Left ventricle myocardium inferior (tissue), 1 donor: ENCODE data around the gene SLC43A3. TPM values are rescaled to one million over a fixed set of nuclear protein-coding genes. Genes with fewer than 3 reads are reported as not detected.

ENCODE experiments used
- DNase-seq: peaks from one replicate; pipeline ENCODE4 v3.0.0-alpha.2; 2020
- H3K27ac ChIP-seq: fragments of 200-600 bp; replicated peaks from 2 replicates; pipeline ENCODE4 v1.8.0; 2021
- H3K27me3 ChIP-seq: fragments of 200-600 bp; 2 replicates; pipeline ENCODE4 v1.8.0; 2021; ENCODE audit warnings: low read depth
- H3K36me3 ChIP-seq: fragments of 200-600 bp; 2 replicates; pipeline ENCODE4 v1.8.0; 2021
- H3K4me1 ChIP-seq: fragments of 200-600 bp; 2 replicates; pipeline ENCODE4 v1.8.0; 2021
- H3K4me3 ChIP-seq: fragments of 200-600 bp; 2 replicates; pipeline ENCODE4 v1.8.0; 2021; ENCODE audit warnings: mild to moderate bottlenecking, moderate library complexity
- H3K9me3 ChIP-seq: fragments of 200-600 bp; replicated peaks from 2 replicates; pipeline ENCODE4 v1.8.0; 2021
- intact Hi-C: fragments of 100-400 bp; cut with micrococcal nuclease; formaldehyde crosslinking; loops from one replicate; pipeline ENCODE4 v1.11.0; 2022
- total RNA-seq: library from RNA; stranded (reverse); fragmentation: NEBNext Ultra II Directional; extraction: Animal tissue kit (Norgen Biotek cat#: 25700); gene quantifications from one replicate; pipeline ENCODE4 v1.2.1, GENCODE V29; 2021
- TF ChIP-seq, protein P1 (sequence below): fragments of 200-600 bp; IDR thresholded peaks from 2 replicates; pipeline ENCODE4 v1.8.0; 2021; ENCODE audit warnings: antibody characterized with exemption, mild to moderate bottlenecking, borderline replicate concordance
- donor health status: DM: no; HTN: yes; CAD: no; lungs with severe emphysema.

The SLC43A3 gene
- total RNA-seq, 1 donor from 2014 or later, result 21.0 TPM

- peaks cover 10% of the 10 kb centered on the region for H3K27me3 ChIP-seq
- no peaks in the 10 kb centered on the region for H3K36me3 ChIP-seq
- TF ChIP-seq, protein P1, sequence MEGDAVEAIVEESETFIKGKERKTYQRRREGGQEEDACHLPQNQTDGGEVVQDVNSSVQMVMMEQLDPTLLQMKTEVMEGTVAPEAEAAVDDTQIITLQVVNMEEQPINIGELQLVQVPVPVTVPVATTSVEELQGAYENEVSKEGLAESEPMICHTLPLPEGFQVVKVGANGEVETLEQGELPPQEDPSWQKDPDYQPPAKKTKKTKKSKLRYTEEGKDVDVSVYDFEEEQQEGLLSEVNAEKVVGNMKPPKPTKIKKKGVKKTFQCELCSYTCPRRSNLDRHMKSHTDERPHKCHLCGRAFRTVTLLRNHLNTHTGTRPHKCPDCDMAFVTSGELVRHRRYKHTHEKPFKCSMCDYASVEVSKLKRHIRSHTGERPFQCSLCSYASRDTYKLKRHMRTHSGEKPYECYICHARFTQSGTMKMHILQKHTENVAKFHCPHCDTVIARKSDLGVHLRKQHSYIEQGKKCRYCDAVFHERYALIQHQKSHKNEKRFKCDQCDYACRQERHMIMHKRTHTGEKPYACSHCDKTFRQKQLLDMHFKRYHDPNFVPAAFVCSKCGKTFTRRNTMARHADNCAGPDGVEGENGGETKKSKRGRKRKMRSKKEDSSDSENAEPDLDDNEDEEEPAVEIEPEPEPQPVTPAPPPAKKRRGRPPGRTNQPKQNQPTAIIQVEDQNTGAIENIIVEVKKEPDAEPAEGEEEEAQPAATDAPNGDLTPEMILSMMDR, result no peak
- intact Hi-C loops, result no loop called here
- H3K9me3 ChIP-seq, result no peaks in the 10 kb centered on the region
- no peak for DNase-seq
- no peak overlapping the region for H3K27ac ChIP-seq
- peaks cover 9% of the 10 kb centered on the region for H3K4me1 ChIP-seq
- H3K4me3 ChIP-seq, result no peak overlapping the region
These were observed 35.8 kb downstream of the SLC43A3 start for GRCh38 chr11:57391111-57391510.

- no peak for DNase-seq
- Histone ChIP-seq H3K9me3 (no peaks in the 10 kb centered on the region), H3K27me3 (peaks cover 10% of the 10 kb centered on the region), H3K4me3 (no peak within 1 kb of the TSS), H3K27ac (no peak within 1 kb of the TSS), H3K4me1 (peaks cover 9% of the 10 kb centered on the region), H3K36me3 (no peaks in the 10 kb centered on the region)
- intact Hi-C loops, result no loop called here
- TF ChIP-seq, protein P1, result no peak
These were observed 36.4 kb downstream of the SLC43A3 start, which contains the start of gene PRG2 for GRCh38 chr11:57390535-57390934. TSS of gene PRG2 (minus strand) at chr11:57390650. CDS start at chr11:57389944, 706 bp downstream.

GRCh38 chr11:57387289-57388030 lies 39.5 kb downstream of the SLC43A3 start:
- H3K27ac ChIP-seq, result peak overlapping the region; percentile 36
- TF ChIP-seq, protein P1, result peak; percentile 43
- intact Hi-C loops, result no loop called here
- peaks cover 10% of the 10 kb centered on the region for H3K27me3 ChIP-seq
- H3K9me3 ChIP-seq, result no peaks in the 10 kb centered on the region
- H3K36me3 ChIP-seq, result no peaks in the 10 kb centered on the region
- peaks cover 9% of the 10 kb centered on the region for H3K4me1 ChIP-seq
- H3K4me3 ChIP-seq, result no peak overlapping the region
- peak; percentile 46 for DNase-seq

- intact Hi-C loops, result no loop called here
- Histone ChIP-seq H3K27ac (peak overlapping the region; percentile 36), H3K9me3 (no peaks in the 10 kb centered on the region), H3K4me1 (peaks cover 9% of the 10 kb centered on the region), H3K4me3 (no peak overlapping the region), H3K36me3 (no peaks in the 10 kb centered on the region), H3K27me3 (peaks cover 10% of the 10 kb centered on the region)
- no peak for DNase-seq
- TF ChIP-seq, protein P1, result no peak
These were observed 40.6 kb downstream of the SLC43A3 start for GRCh38 chr11:57386178-57386940.

- intact Hi-C loops, result no loop called here
- TF ChIP-seq, protein P1, result no peak
- peaks cover 20% of the 10 kb centered on the region for H3K27me3 ChIP-seq
- H3K4me3 ChIP-seq, result no peak within 1 kb of the TSS
- H3K4me1 ChIP-seq, result no peaks in the 10 kb centered on the region
- no peak within 1 kb of the TSS for H3K27ac ChIP-seq
- no peaks in the 10 kb centered on the region for H3K9me3 ChIP-seq
- no peak for DNase-seq
- H3K36me3 ChIP-seq, result no peaks in the 10 kb centered on the region
These were observed 45.9 kb downstream of the SLC43A3 start, which contains the start of gene PRG3 for GRCh38 chr11:57380975-57381374. TSS of gene PRG3 (minus strand) at chr11:57381150. CDS start at chr11:57380708, 442 bp downstream.
